Upper lobe of right lung (tissue), 1 donor: ENCODE measurements around the gene NOP56. TPM values are rescaled to one million over a fixed set of nuclear protein-coding genes. Genes with fewer than 3 reads are reported as not detected.
"Not testable (repeated sequence)": the region's sequence is repeated elsewhere in the genome, so short reads cannot be mapped to it uniquely, and the experiment has no call there.

Source experiments
- ATAC-seq: fragments of 200-7000 bp; cut with Tn5 transposase; one replicate; pipeline ENCODE4 v1.9.1; 2020; ENCODE audit warnings: mild to moderate bottlenecking, moderate library complexity
- DNase-seq: peaks from one replicate; pipeline ENCODE4 v3.0.0-alpha.2; 2020
- H3K27ac ChIP-seq: fragments of 200-600 bp; one replicate; pipeline ENCODE4 v1.8.0; 2022
- H3K27me3 ChIP-seq: fragments of 200-600 bp; one replicate; pipeline ENCODE4 v1.8.0; 2022; ENCODE audit warnings: mild to moderate bottlenecking
- H3K36me3 ChIP-seq: fragments of 200-600 bp; one replicate; pipeline ENCODE4 v1.8.0; 2022
- H3K4me1 ChIP-seq: fragments of 200-600 bp; one replicate; pipeline ENCODE4 v1.8.0; 2022
- H3K4me3 ChIP-seq: fragments of 200-600 bp; one replicate; pipeline ENCODE4 v1.8.0; 2022; ENCODE audit warnings: mild to moderate bottlenecking
- H3K9me3 ChIP-seq: fragments of 200-600 bp; one replicate; pipeline ENCODE4 v1.8.0; 2022
- CTCF ChIP-seq: fragments of 200-600 bp; IDR thresholded peaks from one replicate; pipeline ENCODE4 v1.8.0; 2022; ENCODE audit warnings: antibody characterized with exemption
- intact Hi-C: fragments of 100-400 bp; cut with DNase I; formaldehyde crosslinking; loops from one replicate; pipeline ENCODE4 v1.11.0; 2022
- total RNA-seq: library from RNA; stranded (reverse); fragmentation: NEBNext Ultra II Directional; extraction: Animal tissue kit (Norgen Biotek cat#: 25700); gene quantifications from one replicate; pipeline ENCODE4 v1.2.1, GENCODE V29; 2021
- donor health status: DM: no; HTN: yes; CAD: no; lungs with severe emphysema.

NOP56 gene
- total RNA-seq, 1 donor from 2014 or later, result 88.4 TPM

GRCh38 chr20:2673453-2673852 is 21.0 kb downstream of the NOP56 start:
- Histone ChIP-seq H3K27me3 (no peaks in the 10 kb centered on the region), H3K4me1 (no peaks in the 10 kb centered on the region), H3K36me3 (no peaks in the 10 kb centered on the region), H3K9me3 (no peaks in the 10 kb centered on the region), H3K4me3 (no peak overlapping the region), H3K27ac (no peak overlapping the region)
- no peak for DNase-seq
- intact Hi-C loops, result no loop called here
- ATAC-seq, result no peak
- TF ChIP-seq CTCF, result no peak

- TF ChIP-seq CTCF, result no peak
- intact Hi-C loops, result no loop called here
These were observed 27.6 kb downstream of the NOP56 start for GRCh38 chr20:2680046-2680445.

GRCh38 chr20:2682040-2682439 is 29.6 kb downstream of the NOP56 start:
- ATAC-seq, H3K36me3 ChIP-seq, intact Hi-C loops, H3K9me3 ChIP-seq, H3K4me3 ChIP-seq, H3K27me3 ChIP-seq, DNase-seq, H3K27ac ChIP-seq, H3K4me1 ChIP-seq: not testable (repeated sequence)

More at GRCh38 chr20:2680046-2680445, 27.6 kb downstream of the NOP56 start:
- no peak for ATAC-seq
- Histone ChIP-seq H3K27ac (no peak overlapping the region), H3K9me3 (no peaks in the 10 kb centered on the region), H3K4me1 (no peaks in the 10 kb centered on the region), H3K36me3 (no peaks in the 10 kb centered on the region), H3K4me3 (no peak overlapping the region), H3K27me3 (no peaks in the 10 kb centered on the region)
- DNase-seq, result no peak

GRCh38 chr20:2684817-2685216 is 32.4 kb downstream of the NOP56 start:
- intact Hi-C loops, H3K27me3 ChIP-seq, H3K27ac ChIP-seq, DNase-seq, H3K4me1 ChIP-seq, H3K9me3 ChIP-seq, H3K36me3 ChIP-seq, H3K4me3 ChIP-seq: not testable (repeated sequence)
- ATAC-seq, result peak; percentile 59

- DNase-seq (no peak), ATAC-seq (no peak)
- no peak for TF ChIP-seq CTCF
- intact Hi-C loops, result no loop called here
- H3K36me3 ChIP-seq, result no peaks in the 10 kb centered on the region
- no peaks in the 10 kb centered on the region for H3K9me3 ChIP-seq
- peaks cover 6% of the 10 kb centered on the region for H3K4me1 ChIP-seq
- no peak overlapping the region for H3K4me3 ChIP-seq
- H3K27me3 ChIP-seq, result peaks cover 8% of the 10 kb centered on the region
- H3K27ac ChIP-seq, result no peak overlapping the region
These were observed 35.1 kb downstream of the NOP56 start for GRCh38 chr20:2687514-2687913.

- Histone ChIP-seq H3K4me1 (peaks cover 6% of the 10 kb centered on the region), H3K9me3 (no peaks in the 10 kb centered on the region), H3K36me3 (no peaks in the 10 kb centered on the region), H3K27me3 (peaks cover 8% of the 10 kb centered on the region), H3K4me3 (no peak overlapping the region), H3K27ac (no peak overlapping the region)
- intact Hi-C loops, result no loop called here
- ATAC-seq (peak; percentile 80), DNase-seq (peak; percentile 76)
- TF ChIP-seq CTCF, result peak; percentile 60
These were observed 35.7 kb downstream of the NOP56 start for GRCh38 chr20:2688041-2688591.

- Histone ChIP-seq H3K27ac (no peak overlapping the region), H3K27me3 (peaks cover 22% of the 10 kb centered on the region), H3K4me1 (peaks cover 17% of the 10 kb centered on the region), H3K36me3 (no peaks in the 10 kb centered on the region), H3K4me3 (no peak overlapping the region), H3K9me3 (no peaks in the 10 kb centered on the region)
- ATAC-seq, result no peak
- DNase-seq, result no peak
- intact Hi-C loops, result no loop called here
- no peak for TF ChIP-seq CTCF
These were observed 37.8 kb downstream of the NOP56 start for GRCh38 chr20:2690213-2690612.
